Neural progenitor cell (in vitro differentiated cells): ENCODE results near the gene ADGRD2. TPM values are rescaled to one million over a fixed set of nuclear protein-coding genes. Genes with fewer than 3 reads are reported as not detected.
A peak's percentile ranks its signal among the peaks of the same experiment; 100 is the strongest.

Source experiments
- DNase-seq: peaks from one replicate; pipeline ENCODE4 v3.0.0-alpha.2; 2016; ENCODE audit warnings: low spot score
- H2AFZ ChIP-seq: fragments of 200-600 bp; sonication (generic); replicated peaks from 2 replicates; pipeline ENCODE4 v1.6.1; 2016; ENCODE audit warnings: antibody characterized with exemption
- H3F3A ChIP-seq: fragments of 200-600 bp; sonication (generic); 2 replicates; pipeline ENCODE4 v1.6.1; 2016; ENCODE audit warnings: antibody characterized with exemption, low read depth
- H3K27ac ChIP-seq: fragments of 200-600 bp; sonication (generic); 2 replicates; pipeline ENCODE4 v1.5.1; 2016; ENCODE audit warnings: mild to moderate bottlenecking
- H3K27me3 ChIP-seq: fragments of 200-600 bp; sonication (generic); 2 replicates; pipeline ENCODE4 v1.6.1; 2016; ENCODE audit warnings: mild to moderate bottlenecking, moderate library complexity
- H3K36me3 ChIP-seq: fragments of 200-600 bp; sonication (generic); 2 replicates; pipeline ENCODE4 v1.5.1; 2016
- H3K4me1 ChIP-seq: fragments of 200-600 bp; sonication (generic); 2 replicates; pipeline ENCODE4 v1.6.1; 2016; ENCODE audit warnings: mixed run types
- H3K4me2 ChIP-seq: fragments of 200-600 bp; sonication (generic); 2 replicates; pipeline ENCODE4 v1.6.1; 2016
- H3K4me3 ChIP-seq: fragments of 200-600 bp; sonication (generic); 2 replicates; pipeline ENCODE4 v1.5.1; 2016
- H3K79me2 ChIP-seq: fragments of 200-600 bp; sonication (generic); 2 replicates; pipeline ENCODE4 v1.6.1; 2016; ENCODE audit warnings: low read depth
- H3K9ac ChIP-seq: fragments of 200-600 bp; sonication (generic); 2 replicates; pipeline ENCODE4 v1.6.1; 2016
- H3K9me3 ChIP-seq: fragments of 200-600 bp; sonication (generic); 2 replicates; pipeline ENCODE4 v1.5.1; 2016; ENCODE audit warnings: low read depth
- H4K20me1 ChIP-seq: fragments of 200-600 bp; sonication (generic); 2 replicates; pipeline ENCODE4 v1.6.1; 2016; ENCODE audit warnings: low read depth
- H3K27ac Mint-ChIP-seq: 3 replicates; pipeline ENCODE4 v1.8.0; 2021; ENCODE audit warnings: mixed read lengths
- H3K27me3 Mint-ChIP-seq: 2 replicates; pipeline ENCODE4 v1.8.0; 2022; ENCODE audit warnings: low read depth, mild to moderate bottlenecking, inconsistent platforms, moderate library complexity, mixed read lengths; ENCODE audit not compliant: insufficient read depth
- H3K36me3 Mint-ChIP-seq: 3 replicates; pipeline ENCODE4 v1.8.0; 2021; ENCODE audit warnings: mixed read lengths
- H3K4me1 Mint-ChIP-seq: 3 replicates; pipeline ENCODE4 v1.8.0; 2021; ENCODE audit warnings: mixed read lengths
- H3K4me3 Mint-ChIP-seq: 3 replicates; pipeline ENCODE4 v1.8.0; 2021; ENCODE audit warnings: mild to moderate bottlenecking, moderate library complexity, mixed read lengths
- H3K9me3 Mint-ChIP-seq: 3 replicates; pipeline ENCODE4 v1.8.0; 2020; ENCODE audit warnings: mixed read lengths
- CTCF ChIP-seq: fragments of 200-600 bp; sonication (generic); IDR thresholded peaks from 2 replicates; pipeline ENCODE4 v1.5.1; 2017; ENCODE audit warnings: antibody characterized with exemption, mild to moderate bottlenecking
- EZH2 ChIP-seq: fragments of 200-600 bp; sonication (generic); IDR thresholded peaks from 2 replicates; pipeline ENCODE4 v1.6.1; 2017; ENCODE audit warnings: antibody characterized with exemption, mild to moderate bottlenecking, moderate library complexity
- EZH2phosphoT487 ChIP-seq: fragments of 200-600 bp; sonication (generic); IDR thresholded peaks from 2 replicates; pipeline ENCODE4 v1.6.1; 2017; ENCODE audit warnings: antibody characterized with exemption
- total RNA-seq: library from RNA; depleted of rRNA; stranded (reverse); fragments of >200 nt; gene quantifications from 2 replicates; pipeline ENCODE4 v1.2.3, GENCODE V29; 2015; ENCODE audit warnings: low replicate concordance

The ADGRD2 gene
- total RNA-seq, 1 donor from 2014 or later = 0.13 TPM

GRCh38 chr9:124522121-124523098 is 72.2 kb downstream of the ADGRD2 start:
- no peak overlapping the region for H3K4me3 Mint-ChIP-seq
- Histone ChIP-seq H3K9me3 (no peaks in the 10 kb centered on the region), H3K4me3 (no peak overlapping the region), H3K79me2 (no peaks in the 10 kb centered on the region), H3K27me3 (no peaks in the 10 kb centered on the region), H2AFZ (no peak overlapping the region), H3K4me2 (no peak overlapping the region), H4K20me1 (no peaks in the 10 kb centered on the region), H3K4me1 (peaks cover 15% of the 10 kb centered on the region), H3F3A (peaks cover 11% of the 10 kb centered on the region), H3K9ac (no peak overlapping the region), H3K27ac (peak overlapping the region; percentile 51), H3K36me3 (no peaks in the 10 kb centered on the region)
- H3K36me3 Mint-ChIP-seq = peaks cover 34% of the 10 kb centered on the region
- H3K27me3 Mint-ChIP-seq = no peaks in the 10 kb centered on the region
- TF ChIP-seq EZH2 (no peak), CTCF (peak; percentile 36)
- no peak overlapping the region for H3K27ac Mint-ChIP-seq
- no peaks in the 10 kb centered on the region for H3K9me3 Mint-ChIP-seq
- H3K4me1 Mint-ChIP-seq = peaks cover 9% of the 10 kb centered on the region
- peak; percentile 66 for DNase-seq

GRCh38 chr9:124526174-124526573 is 75.9 kb downstream of the ADGRD2 start:
- Mint-ChIP-seq H3K4me1 (no peaks in the 10 kb centered on the region), H3K9me3 (no peaks in the 10 kb centered on the region), H3K36me3 (peaks cover 18% of the 10 kb centered on the region), H3K27me3 (no peaks in the 10 kb centered on the region), H3K4me3 (no peak overlapping the region), H3K27ac (peak overlapping the region; percentile 29)
- no peak overlapping the region for H2AFZ ChIP-seq
- H4K20me1 ChIP-seq = peaks cover 12% of the 10 kb centered on the region
- no peaks in the 10 kb centered on the region for H3K79me2 ChIP-seq
- H3K9me3 ChIP-seq = no peaks in the 10 kb centered on the region
- no peak overlapping the region for H3K4me2 ChIP-seq
- TF ChIP-seq EZH2 = no peak
- H3K36me3 ChIP-seq = no peaks in the 10 kb centered on the region
- H3K4me3 ChIP-seq = no peak overlapping the region
- no peak overlapping the region for H3K27ac ChIP-seq
- no peak for DNase-seq
- H3K27me3 ChIP-seq = no peaks in the 10 kb centered on the region
- no peaks in the 10 kb centered on the region for H3F3A ChIP-seq
- peaks cover 5% of the 10 kb centered on the region for H3K4me1 ChIP-seq
- H3K9ac ChIP-seq = no peak overlapping the region

GRCh38 chr9:124527781-124528180 is 77.5 kb downstream of the ADGRD2 start:
- no peak overlapping the region for H3K4me3 ChIP-seq
- peaks cover 20% of the 10 kb centered on the region for H4K20me1 ChIP-seq
- H3K79me2 ChIP-seq = no peaks in the 10 kb centered on the region
- Mint-ChIP-seq H3K27ac (no peak overlapping the region), H3K4me1 (no peaks in the 10 kb centered on the region), H3K36me3 (peaks cover 17% of the 10 kb centered on the region), H3K4me3 (no peak overlapping the region), H3K9me3 (no peaks in the 10 kb centered on the region), H3K27me3 (peaks cover 4% of the 10 kb centered on the region)
- no peak overlapping the region for H2AFZ ChIP-seq
- no peak overlapping the region for H3K4me2 ChIP-seq
- peaks cover 3% of the 10 kb centered on the region for H3K4me1 ChIP-seq
- no peaks in the 10 kb centered on the region for H3K27me3 ChIP-seq
- H3K9ac ChIP-seq = no peak overlapping the region
- H3K9me3 ChIP-seq = no peaks in the 10 kb centered on the region
- H3K36me3 ChIP-seq = no peaks in the 10 kb centered on the region
- TF ChIP-seq EZH2 = no peak
- no peak for TF ChIP-seq CTCF
- no peak for TF ChIP-seq EZH2phosphoT487
- no peaks in the 10 kb centered on the region for H3F3A ChIP-seq
- no peak for DNase-seq
- no peak overlapping the region for H3K27ac ChIP-seq

Other genes starting within 250 kb of the ADGRD2 start
- 18.5 and 21.2 TPM in 2 replicates for gene NEK6, start 192.5 kb upstream of the ADGRD2 start, total RNA-seq
- 249 and 270 TPM in 2 replicates for gene PSMB7, start 35.0 kb upstream of the ADGRD2 start, total RNA-seq
- 1.0 and 3.3 TPM in 2 replicates for gene NR5A1, start 56.9 kb downstream of the ADGRD2 start, total RNA-seq